ENCODE results near the gene NDFIP1. TPM values are rescaled to one million over a fixed set of nuclear protein-coding genes. Genes with fewer than 3 reads are reported as not detected.

The NDFIP1 gene
- total and polyA plus RNA-seq, 12 donors: 26.7 to 313 (median 89.2) TPM

- H3K36me3 ChIP-seq (replicated peaks in 1 of 2): no peaks in the 10 kb centered on the region
- H3K4me1 ChIP-seq (replicated peaks in 1 of 2): no peaks in the 10 kb centered on the region
- TF ChIP-seq POLR2A (IDR thresholded peaks at IDR 0.05): no peak
- 93 to 96% (median 95%) methylated on average over 6 of the region's 6 CpGs for WGBS, 4 donors
- no peak overlapping the region for H3K4me3 ChIP-seq
- no peaks in the 10 kb centered on the region for H3K27me3 ChIP-seq
- no peak for DNase-seq
- no peaks in the 10 kb centered on the region for H3K9me3 ChIP-seq (replicated peaks in 1 of 3)
- intact Hi-C loops (cut with DNase I): loop anchor here in 1 of 2 donors (10.0 kb wide), 1 partner anchor 377 kb away; no protein-coding TSS in a partner anchor
- H3K27ac ChIP-seq: no peak overlapping the region
These were observed 58.9 kb downstream of the NDFIP1 start for GRCh38 chr5:142167458-142167857.

DNA sequence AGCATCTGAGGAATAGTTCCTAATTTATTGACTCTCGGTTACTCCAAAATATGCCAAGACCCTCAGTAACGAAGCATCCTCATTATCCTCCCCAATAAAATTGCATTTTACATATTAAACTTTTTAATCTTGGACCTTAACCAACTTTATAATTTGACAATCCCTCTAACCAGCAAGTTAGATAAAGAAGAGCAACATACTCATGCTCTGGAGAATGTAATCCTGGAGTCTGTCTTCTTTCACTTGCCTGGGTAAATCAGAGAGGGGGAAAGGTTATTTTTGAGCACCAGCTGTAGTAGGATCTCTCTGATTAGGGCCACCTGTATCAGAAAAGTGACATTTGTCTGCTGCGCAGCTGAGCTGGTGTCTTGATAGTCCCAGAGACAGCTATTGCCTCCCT is 59.8 kb downstream of the NDFIP1 start:
- no peaks in the 10 kb centered on the region for H3K9me3 ChIP-seq (replicated peaks in 1 of 3)
- no peak overlapping the region for H3K4me3 ChIP-seq
- WGBS, 4 donors: 89 to 97% (median 92%) methylated on average over 3 of the region's 3 CpGs
- no peaks in the 10 kb centered on the region for H3K4me1 ChIP-seq (replicated peaks in 1 of 2)
- no peak overlapping the region for H3K27ac ChIP-seq
- TF ChIP-seq, protein P1, sequence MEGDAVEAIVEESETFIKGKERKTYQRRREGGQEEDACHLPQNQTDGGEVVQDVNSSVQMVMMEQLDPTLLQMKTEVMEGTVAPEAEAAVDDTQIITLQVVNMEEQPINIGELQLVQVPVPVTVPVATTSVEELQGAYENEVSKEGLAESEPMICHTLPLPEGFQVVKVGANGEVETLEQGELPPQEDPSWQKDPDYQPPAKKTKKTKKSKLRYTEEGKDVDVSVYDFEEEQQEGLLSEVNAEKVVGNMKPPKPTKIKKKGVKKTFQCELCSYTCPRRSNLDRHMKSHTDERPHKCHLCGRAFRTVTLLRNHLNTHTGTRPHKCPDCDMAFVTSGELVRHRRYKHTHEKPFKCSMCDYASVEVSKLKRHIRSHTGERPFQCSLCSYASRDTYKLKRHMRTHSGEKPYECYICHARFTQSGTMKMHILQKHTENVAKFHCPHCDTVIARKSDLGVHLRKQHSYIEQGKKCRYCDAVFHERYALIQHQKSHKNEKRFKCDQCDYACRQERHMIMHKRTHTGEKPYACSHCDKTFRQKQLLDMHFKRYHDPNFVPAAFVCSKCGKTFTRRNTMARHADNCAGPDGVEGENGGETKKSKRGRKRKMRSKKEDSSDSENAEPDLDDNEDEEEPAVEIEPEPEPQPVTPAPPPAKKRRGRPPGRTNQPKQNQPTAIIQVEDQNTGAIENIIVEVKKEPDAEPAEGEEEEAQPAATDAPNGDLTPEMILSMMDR (IDR thresholded peaks at IDR 0.05): no peak
- no peak for TF ChIP-seq POLR2A (IDR thresholded peaks at IDR 0.05)
- H3K36me3 ChIP-seq (replicated peaks in 1 of 2): no peaks in the 10 kb centered on the region
- DNase-seq: no peak
- no peaks in the 10 kb centered on the region for H3K27me3 ChIP-seq
- intact Hi-C loops (cut with DNase I): loop anchor here in 1 of 2 donors (10.0 kb wide), 1 partner anchor 376 kb away; no protein-coding TSS in a partner anchor

DNA sequence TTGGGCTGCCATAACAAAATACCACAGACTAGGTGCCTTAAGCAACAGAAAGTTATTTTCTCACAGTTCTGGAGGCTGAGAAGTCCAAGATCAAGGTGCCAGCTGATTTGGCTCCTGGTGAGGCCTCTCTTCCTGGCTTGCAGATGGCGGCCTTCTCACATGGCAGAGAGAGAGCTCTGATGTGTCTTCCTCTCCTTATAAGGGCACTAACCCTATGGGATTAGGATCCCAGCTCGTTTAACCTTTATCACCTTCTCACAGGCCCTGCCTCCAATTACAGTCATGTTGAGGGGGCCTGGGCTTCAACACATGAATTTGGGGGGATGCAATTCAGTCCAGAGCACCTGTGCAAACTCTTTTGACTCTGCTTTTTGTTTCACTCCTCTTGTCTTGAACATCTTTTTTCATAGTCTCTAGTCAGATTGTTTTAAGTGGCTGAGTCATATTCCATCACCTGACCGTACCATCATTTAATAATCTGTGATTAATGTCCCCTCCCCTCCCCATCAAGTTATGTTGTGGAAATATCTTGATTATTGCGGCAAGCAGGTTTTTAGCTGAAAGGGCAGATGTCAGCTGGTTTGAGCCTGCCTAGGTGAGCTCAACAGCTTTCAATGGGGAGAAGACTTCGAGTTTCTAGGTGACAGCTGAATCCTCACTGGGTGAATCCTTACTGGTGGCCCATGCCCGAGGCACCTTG is 61.8 kb downstream of the NDFIP1 start:
- 80 to 90% (median 83%) methylated on average over 6 of the region's 6 CpGs for WGBS, 4 donors
- intact Hi-C loops (cut with DNase I): no loop called here
- Histone ChIP-seq H3K27ac (no peak overlapping the region), H3K36me3 (replicated peaks in 1 of 2) (no peaks in the 10 kb centered on the region), H3K4me1 (replicated peaks in 1 of 2) (no peaks in the 10 kb centered on the region), H3K9me3 (replicated peaks in 1 of 3) (no peaks in the 10 kb centered on the region), H3K4me3 (no peak overlapping the region), H3K27me3 (no peaks in the 10 kb centered on the region)
- DNase-seq: no peak
- TF ChIP-seq POLR2A (IDR thresholded peaks at IDR 0.05): no peak
- TF ChIP-seq, protein P1 (IDR thresholded peaks at IDR 0.05): no peak

DNA sequence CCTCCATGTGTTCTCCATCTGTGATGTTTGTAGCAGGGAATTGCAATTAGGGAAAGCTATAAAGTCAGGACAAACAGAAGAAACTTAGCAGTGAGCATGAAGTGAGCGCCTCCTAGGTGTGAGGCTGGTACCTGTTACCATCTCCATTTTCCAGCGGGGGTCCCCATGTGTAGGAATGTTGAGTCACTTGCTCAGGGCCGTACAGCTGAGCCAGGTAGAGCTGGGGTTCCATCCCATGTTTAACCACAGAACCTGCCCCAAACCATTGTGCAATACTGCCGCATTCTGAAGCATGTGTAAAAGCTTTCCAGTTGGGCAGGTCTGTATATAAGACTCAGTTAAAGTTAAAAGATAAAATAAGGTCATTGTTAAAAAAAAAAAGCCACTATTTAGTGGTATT is 62.7 kb downstream of the NDFIP1 start:
- no peaks in the 10 kb centered on the region for H3K36me3 ChIP-seq (replicated peaks in 1 of 2)
- TF ChIP-seq POLR2A (IDR thresholded peaks at IDR 0.05): no peak
- TF ChIP-seq, protein P1 (IDR thresholded peaks at IDR 0.05): no peak
- H3K27ac ChIP-seq: no peak overlapping the region
- DNase-seq: no peak
- no peaks in the 10 kb centered on the region for H3K27me3 ChIP-seq
- 84 to 95% (median 92%) methylated on average over 4 of the region's 4 CpGs for WGBS, 4 donors
- no peaks in the 10 kb centered on the region for H3K4me1 ChIP-seq (replicated peaks in 1 of 2)
- intact Hi-C loops (cut with DNase I): no loop called here
- H3K4me3 ChIP-seq: no peak overlapping the region
- no peaks in the 10 kb centered on the region for H3K9me3 ChIP-seq (replicated peaks in 1 of 3)

- no peaks in the 10 kb centered on the region for H3K36me3 ChIP-seq (replicated peaks in 1 of 2)
- TF ChIP-seq POLR2A (IDR thresholded peaks at IDR 0.05): no peak
- intact Hi-C loops (cut with DNase I): no loop called here
- no peak overlapping the region for H3K4me3 ChIP-seq
- 68 to 73% (median 69%) methylated on average over 3 of the region's 3 CpGs for WGBS, 4 donors
- peak in 1 of 7 donors; percentile 16 for DNase-seq
- H3K27ac ChIP-seq: peak overlapping the region in 1 of 5 donors; percentile 26
- no peaks in the 10 kb centered on the region for H3K9me3 ChIP-seq (replicated peaks in 1 of 3)
- no peaks in the 10 kb centered on the region for H3K4me1 ChIP-seq (replicated peaks in 1 of 2)
- no peaks in the 10 kb centered on the region for H3K27me3 ChIP-seq
These were observed 66.5 kb downstream of the NDFIP1 start for GRCh38 chr5:142175039-142175438.

All from adrenal gland (tissue), 12 donors.